ENCODE measurements around the gene THRA.

- TF ChIP-seq POLR2AphosphoS5 (IDR thresholded peaks at IDR 0.05) (no peak), POLR2A (IDR thresholded peaks at IDR 0.05) (no peak)
- TF ChIP-seq, protein P1, sequence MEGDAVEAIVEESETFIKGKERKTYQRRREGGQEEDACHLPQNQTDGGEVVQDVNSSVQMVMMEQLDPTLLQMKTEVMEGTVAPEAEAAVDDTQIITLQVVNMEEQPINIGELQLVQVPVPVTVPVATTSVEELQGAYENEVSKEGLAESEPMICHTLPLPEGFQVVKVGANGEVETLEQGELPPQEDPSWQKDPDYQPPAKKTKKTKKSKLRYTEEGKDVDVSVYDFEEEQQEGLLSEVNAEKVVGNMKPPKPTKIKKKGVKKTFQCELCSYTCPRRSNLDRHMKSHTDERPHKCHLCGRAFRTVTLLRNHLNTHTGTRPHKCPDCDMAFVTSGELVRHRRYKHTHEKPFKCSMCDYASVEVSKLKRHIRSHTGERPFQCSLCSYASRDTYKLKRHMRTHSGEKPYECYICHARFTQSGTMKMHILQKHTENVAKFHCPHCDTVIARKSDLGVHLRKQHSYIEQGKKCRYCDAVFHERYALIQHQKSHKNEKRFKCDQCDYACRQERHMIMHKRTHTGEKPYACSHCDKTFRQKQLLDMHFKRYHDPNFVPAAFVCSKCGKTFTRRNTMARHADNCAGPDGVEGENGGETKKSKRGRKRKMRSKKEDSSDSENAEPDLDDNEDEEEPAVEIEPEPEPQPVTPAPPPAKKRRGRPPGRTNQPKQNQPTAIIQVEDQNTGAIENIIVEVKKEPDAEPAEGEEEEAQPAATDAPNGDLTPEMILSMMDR (IDR thresholded peaks at IDR 0.05) = no peak
Measured at GRCh38 chr17:40094874-40095273, 32.1 kb downstream of the THRA start.
